GM19351 (cell line): ENCODE results near the gene ELMO3.

Experiments
- ATAC-seq: cut with Tn5 transposase; IDR thresholded peaks from one replicate; pipeline ENCODE4 v1.9.1; 2021; ENCODE audit warnings: mild to moderate bottlenecking, moderate library complexity; ENCODE audit not compliant: unreplicated experiment

Gene ELMO3

DNA sequence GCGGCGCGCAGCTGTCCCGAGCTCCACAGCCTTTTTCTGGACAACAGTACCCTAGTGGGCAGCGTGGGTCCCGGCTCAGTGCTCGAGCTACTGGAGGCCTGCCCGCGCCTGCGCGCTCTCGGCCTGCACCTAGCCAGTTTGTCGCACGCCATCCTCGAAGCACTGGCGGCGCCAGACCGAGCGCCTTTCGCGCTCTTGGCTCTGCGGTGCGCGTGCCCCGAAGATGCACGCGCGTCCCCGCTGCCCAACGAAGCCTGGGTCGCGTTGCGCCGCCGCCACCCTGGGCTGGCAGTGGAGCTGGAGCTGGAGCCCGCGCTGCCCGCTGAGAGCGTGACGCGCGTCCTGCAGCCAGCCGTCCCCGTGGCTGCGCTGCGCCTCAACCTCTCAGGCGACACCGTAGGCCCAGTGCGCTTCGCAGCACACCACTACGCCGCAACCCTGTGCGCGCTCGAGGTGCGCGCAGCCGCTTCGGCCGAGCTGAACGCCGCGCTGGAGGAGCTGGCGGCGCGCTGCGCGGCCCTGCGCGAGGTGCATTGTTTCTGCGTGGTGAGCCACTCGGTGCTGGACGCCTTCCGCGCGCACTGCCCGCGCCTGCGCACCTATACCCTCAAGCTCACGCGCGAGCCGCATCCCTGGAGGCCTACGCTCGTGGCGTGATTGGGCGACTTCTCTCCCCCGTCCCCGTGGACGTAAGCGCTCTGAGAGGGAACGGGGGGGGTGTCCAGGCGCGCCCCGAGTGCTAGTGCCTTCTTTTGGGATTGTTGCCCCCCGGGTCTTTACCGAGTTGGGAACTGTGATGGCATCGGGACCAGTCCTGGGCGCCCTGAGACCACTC, 35.5 kb upstream of the ELMO3 start:
- ATAC-seq, result no peak

DNA sequence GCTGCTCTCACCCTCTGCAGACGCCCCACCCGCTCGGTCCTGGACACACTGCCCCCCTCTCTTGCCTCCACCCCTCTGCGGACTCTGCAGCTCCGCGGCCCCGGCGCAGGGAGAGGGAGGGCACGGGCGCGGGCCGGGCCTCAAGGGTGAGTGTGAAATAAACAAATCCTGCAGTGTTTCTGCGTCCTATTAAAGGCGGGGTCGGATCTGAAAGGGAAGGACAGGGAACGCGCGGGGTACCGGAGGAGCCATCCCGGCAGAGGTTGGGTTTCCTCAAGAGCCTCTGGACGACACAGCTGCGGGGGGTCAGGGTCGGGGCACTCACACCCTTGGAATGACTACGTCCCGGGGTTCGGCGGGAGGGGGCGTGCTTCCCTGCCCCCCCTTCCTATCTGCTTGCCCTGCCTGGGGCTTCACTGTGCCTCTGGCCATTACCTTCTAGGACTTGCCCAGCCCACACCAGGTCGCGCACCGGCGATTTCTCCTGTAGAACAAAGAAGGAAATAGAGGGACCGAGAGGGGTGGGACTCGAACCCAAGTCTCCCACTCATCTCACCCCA, 34.9 kb upstream of the ELMO3 start:
- no peak for ATAC-seq

DNA sequence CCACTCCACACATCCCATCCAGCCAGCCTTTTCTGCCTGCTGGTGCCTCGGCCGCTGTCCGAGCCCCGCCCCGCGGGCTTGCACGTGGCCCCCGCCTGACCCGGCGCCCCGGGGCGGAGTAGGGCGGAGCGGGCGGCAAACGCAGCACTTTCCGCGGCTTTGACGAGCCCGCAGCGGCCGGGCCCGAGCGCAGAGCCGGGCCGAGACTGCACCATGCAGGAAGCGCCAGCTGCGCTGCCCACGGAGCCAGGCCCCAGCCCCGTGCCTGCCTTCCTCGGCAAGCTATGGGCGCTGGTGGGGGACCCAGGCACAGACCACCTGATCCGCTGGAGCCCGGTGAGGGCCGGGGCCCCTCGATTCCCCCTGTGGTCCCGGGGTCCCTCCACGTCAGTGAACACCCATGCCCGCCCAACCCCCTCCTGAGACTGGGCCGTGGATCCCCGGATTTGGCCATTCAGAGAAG, 34.3 kb upstream of the ELMO3 start, which contains the start of gene HSF4:
HSF4 (plus strand) TSS at position 147 of the 463 bp plus-strand sequence; CDS start at position 214, 67 bp downstream.
- ATAC-seq, result no peak

DNA sequence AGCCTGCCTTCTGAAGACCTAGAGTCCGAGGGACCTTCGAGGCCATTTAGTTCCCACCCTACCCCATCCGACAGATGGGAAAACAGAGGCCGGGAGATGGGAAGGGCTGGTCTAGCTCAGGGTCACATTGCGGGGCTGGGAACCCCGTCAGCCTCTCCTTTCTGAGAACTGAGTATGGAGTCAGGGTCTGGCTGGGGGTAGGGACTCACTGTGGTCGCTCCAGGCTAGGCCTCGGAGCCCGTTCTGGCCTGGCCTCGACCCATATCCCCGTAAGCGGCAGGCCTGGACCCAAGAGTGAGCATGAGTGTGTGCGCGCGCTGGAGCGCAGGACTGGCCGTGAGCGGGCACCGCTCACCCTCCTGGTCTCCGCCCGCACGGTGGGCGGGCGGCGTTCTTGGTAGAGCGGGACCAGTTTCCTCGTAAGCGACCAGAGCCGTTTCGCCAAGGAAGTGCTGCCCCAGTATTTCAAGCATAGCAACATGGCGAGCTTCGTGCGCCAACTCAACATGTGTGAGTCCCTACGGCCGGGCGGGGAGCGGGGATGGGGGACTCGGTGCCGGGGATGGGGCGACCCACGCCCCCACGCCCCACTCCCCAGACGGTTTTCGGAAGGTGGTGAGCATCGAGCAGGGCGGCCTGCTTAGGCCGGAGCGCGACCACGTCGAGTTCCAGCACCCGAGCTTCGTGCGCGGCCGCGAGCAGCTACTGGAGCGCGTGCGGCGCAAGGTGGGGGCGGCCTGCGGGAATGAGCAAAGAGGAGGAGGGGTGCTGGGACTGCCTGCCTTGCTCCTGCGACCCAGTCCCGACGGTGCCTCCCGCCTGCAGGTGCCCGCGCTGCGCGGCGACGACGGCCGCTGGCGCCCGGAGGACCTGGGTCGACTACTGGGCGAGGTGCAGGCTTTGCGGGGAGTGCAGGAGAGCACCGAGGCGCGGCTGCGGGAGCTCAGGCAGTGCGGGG, 33.5 kb upstream of the ELMO3 start:
- no peak for ATAC-seq

DNA sequence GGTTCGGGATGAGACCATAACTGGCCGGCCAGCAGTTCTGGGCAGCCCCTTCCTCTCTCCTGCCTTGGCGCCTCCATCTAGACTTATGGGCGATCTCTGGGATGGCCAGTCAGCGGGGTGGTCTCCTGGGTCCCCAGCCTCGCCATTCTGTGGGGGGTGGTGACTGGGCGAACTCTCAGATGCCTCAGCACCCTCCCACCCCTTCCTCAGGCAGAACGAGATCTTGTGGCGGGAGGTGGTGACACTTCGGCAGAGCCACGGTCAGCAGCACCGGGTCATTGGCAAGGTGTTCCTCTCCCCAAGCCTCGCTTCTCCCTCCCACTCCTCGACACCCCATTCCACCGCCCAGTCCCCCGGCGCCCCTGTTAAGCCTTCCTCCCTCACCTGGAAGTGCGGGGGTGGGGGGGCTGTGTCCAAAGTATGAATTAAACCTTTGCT, 32.8 kb upstream of the ELMO3 start:
- no peak for ATAC-seq

DNA sequence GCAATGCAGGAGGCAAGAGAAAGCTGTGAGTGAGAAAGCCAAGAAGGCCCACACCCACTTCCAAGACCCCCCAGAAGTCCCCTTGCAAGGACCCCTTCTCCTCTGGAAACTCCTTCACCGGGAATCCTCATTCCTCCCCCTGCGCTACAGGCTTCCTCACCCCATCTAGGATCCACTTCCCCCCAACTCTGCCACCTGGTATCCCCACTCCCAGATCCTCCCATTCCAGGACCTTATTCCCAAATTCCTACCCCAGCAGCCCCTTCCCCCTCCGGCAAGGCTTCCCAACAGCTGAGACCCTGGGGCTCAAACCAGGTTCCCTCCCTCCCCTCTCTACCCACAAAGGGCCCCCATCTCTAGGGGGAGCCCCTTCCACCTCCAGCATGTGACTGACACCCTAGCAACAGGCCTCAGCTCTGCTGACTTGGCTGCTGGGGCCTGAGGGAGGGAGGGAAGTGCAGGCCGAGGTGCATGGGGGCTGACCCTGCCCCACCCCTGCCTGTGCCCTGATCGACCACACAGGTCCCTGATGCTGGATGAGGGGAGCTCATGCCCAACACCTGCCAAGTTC, 32.2 kb upstream of the ELMO3 start:
- ATAC-seq, result no peak

DNA sequence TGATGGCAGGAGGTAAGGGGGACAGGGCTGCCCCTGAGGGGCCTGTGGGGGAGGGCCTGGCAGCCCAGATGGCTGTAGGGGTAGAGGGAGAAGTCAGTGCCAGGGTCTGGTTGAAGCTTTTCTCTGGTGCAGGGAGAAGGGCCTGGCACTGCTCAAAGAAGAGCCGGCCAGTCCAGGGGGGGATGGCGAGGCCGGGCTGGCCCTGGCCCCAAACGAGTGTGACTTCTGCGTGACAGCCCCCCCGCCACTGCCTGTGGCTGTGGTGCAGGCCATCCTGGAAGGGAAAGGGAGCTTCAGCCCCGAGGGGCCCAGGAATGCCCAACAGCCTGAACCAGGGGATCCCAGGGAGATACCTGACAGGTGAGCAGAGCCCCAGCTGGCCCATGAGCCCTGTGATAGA, 31.3 kb upstream of the ELMO3 start:
- ATAC-seq, result no peak

DNA sequence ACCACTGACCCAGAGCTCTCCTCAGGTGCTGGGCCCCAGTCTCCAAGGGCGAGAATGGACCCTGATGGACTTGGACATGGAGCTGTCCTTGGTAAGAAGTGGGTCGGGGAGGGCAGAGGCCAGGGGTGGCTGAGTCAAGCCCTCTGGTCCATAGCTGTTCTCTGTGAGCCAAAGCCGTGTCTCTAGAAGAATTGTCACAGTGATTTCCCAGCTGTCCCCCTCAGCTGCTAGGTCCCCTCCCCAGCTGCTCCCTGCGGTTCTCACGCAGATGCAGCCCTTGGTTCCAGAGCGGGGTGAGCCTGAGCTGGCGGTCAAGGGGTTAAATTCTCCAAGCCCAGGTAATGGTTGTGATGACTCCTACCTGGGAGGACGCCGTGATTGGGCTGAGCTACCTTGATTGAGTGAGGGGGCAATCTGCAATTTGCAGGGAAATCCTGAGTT, 29.9 kb upstream of the ELMO3 start:
- no peak for ATAC-seq

DNA sequence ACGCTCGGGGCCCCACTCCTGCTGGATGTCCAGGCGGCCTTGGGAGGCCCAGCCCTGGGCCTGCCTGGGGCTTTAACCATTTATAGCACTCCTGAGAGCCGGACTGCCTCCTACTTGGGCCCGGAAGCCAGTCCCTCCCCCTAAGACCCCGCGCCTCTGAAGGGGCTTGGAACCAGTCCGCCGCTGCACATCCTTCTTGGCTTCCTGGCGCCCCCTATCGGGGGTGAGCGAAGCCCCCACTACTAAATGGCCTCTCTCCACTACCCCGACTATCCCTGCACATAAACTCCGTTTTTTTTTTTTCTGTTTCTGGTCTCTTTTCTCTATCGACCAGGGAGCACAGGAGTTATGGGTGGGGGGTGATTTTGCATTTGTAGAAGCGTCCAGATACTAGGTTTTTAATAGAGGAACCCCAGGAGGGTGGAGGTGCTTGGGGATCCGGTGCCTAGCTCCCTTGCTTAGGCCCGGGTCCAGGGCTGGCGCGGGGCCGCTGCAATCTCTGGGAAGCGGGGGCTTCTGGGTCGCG, 29.2 kb upstream of the ELMO3 start:
- ATAC-seq, result no peak

DNA sequence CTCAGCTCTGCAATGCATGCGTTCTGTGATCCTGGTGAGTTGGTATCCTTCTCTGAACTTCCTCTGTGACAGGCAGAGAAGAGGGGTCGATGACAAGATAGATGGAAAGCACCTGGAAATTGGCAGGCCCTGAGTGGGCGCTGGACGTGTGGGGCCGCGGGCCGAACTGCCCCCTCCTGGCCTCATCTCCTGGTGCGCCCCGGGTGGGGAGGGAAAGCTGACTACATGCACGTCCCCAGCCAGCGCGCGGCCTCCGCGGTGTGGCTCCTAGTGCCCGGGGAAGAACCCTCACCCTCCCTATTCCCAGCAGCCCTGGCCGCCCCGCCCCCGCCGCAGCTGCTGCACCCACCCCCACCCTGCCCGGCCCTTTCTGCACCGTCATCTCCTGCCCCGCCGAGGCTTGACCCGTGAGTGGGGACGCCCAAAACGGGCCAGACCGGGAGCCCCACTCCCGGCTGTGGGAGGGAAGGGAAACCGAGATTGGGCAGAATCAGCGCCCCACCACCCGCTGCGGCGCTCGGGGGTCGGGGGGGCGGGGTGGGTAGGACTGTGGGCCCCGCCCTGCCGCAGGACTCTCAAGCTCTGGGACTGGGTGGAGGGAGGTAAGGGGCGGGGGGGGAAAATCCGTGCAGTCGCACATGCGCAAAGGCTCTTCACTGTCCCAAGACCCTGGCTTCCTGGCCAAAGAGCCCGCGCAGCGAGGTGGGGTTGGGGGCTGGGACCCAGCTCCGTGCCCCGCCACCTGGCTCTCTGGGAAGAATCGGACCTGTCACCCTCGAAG, 28.6 kb upstream of the ELMO3 start, which contains the start of gene NOL3:
NOL3 (plus strand) TSS at position 371 of the 781 bp plus-strand sequence.
- ATAC-seq, result no peak

DNA sequence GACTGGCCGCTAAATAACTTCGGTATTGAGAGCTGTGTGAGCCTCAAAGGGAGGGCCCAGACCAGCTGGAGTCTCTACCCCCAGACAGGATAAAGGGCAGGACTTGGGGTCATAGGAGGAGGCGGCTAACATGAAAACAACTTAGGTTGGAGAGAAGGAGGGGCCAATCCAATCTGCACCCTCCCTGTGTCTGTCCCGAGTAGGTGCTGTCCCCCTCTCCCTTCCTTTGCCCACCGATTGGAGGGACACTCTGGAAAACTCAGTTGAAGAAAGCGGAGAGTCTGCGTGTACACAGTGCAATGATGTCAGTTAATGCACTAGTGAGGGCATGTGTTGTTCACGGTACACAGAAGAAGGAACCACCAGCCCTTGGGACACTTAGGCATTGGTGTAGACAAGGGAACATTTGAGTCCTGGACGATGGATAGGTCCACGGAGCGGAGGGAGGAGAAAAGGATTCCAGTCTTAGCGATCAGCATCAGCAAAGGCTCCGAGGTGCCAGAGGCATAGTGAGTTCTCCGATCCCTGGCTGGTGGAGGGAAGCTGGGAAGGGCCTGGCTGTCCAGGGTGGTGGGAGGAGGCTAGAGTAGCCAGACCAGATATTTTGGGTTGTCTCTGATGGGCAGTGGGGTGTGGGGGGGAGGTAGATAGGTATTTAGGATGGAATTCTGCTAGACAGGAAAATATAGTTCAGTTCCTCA, 27.8 kb upstream of the ELMO3 start:
- no peak for ATAC-seq

DNA sequence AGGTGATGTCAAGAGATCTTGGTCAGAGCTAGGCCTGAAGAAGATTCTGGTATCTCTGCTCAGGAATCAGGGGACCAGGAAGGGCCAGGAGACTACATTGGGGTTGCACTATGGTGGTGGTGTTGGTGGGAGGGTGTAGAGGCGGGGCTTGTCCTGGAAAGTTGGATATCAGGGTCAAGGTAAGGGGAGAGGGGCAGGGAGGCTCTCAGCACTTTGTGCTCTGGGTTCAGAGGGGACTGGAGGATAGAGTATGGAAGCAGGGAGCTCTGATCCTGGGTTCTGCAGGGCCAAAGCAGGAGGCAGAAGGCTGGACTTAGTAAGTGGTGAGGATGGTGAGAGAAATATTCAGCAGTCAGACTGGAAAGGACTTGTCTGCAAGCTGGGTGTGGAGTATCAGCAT, 25.6 kb upstream of the ELMO3 start:
- ATAC-seq, result no peak

DNA sequence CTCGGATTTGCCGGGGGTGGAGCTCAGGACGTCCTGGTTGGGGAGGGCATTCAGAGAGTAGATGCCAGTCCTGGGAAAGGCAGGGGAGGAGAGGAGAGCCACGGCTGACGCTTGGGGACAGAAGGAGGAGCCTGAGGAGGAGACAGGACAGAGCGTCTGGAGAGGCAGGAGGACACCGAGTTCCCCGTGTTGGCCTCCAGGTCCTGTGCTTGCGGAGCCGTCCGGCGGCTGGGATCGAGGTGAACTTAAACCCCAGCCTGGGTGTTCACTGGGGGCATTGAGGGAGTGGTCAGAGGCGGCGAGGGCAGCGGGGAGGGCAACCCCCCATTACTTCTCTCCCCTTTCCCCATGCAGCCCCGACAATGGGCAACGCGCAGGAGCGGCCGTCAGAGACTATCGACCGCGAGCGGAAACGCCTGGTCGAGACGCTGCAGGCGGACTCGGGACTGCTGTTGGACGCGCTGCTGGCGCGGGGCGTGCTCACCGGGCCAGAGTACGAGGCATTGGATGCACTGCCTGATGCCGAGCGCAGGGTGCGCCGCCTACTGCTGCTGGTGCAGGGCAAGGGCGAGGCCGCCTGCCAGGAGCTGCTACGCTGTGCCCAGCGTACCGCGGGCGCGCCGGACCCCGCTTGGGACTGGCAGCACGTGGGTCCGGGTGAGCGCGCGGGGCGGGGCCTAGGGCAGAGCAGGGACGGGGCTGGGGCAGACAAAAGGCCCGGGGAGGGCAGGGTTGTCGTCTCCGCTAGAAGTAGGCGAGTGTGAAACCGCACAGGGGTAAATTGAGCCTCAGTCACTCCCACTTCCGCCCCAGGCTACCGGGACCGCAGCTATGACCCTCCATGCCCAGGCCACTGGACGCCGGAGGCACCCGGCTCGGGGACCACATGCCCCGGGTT, 24.9 kb upstream of the ELMO3 start:
- peak; percentile 44 for ATAC-seq

DNA sequence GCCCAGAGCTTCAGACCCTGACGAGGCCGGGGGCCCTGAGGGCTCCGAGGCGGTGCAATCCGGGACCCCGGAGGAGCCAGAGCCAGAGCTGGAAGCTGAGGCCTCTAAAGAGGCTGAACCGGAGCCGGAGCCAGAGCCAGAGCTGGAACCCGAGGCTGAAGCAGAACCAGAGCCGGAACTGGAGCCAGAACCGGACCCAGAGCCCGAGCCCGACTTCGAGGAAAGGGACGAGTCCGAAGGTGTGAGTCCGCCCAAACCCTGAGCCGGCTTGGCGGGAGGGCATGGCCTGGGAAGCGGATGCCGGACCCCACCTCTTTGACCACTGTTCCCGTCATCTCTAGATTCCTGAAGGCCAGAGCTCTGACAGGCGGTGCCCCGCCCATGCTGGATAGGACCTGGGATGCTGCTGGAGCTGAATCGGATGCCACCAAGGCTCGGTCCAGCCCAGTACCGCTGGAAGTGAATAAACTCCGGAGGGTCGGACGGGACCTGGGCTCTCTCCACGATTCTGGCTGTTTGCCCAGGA, 24.2 kb upstream of the ELMO3 start:
- ATAC-seq, result no peak

DNA sequence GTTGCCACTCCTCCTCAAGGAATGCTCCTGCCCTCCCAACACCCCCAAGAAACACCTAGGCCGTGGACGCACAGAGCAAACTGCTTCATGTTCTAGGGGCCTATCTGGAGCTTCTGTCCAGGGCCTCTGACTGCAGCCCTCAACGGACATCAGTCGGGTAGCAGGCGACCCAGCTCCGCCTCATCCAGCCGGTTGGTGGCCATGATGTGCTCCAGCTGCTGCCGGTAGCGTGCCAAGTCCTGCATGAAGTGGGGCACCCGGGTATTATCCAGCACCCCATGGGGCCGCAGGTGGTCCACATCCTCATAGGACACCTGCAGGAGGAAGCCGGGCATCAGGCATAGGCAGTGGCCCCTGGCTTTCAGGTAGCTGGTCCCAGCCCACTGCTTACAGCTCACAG, 22.3 kb upstream of the ELMO3 start:
- no peak for ATAC-seq

DNA sequence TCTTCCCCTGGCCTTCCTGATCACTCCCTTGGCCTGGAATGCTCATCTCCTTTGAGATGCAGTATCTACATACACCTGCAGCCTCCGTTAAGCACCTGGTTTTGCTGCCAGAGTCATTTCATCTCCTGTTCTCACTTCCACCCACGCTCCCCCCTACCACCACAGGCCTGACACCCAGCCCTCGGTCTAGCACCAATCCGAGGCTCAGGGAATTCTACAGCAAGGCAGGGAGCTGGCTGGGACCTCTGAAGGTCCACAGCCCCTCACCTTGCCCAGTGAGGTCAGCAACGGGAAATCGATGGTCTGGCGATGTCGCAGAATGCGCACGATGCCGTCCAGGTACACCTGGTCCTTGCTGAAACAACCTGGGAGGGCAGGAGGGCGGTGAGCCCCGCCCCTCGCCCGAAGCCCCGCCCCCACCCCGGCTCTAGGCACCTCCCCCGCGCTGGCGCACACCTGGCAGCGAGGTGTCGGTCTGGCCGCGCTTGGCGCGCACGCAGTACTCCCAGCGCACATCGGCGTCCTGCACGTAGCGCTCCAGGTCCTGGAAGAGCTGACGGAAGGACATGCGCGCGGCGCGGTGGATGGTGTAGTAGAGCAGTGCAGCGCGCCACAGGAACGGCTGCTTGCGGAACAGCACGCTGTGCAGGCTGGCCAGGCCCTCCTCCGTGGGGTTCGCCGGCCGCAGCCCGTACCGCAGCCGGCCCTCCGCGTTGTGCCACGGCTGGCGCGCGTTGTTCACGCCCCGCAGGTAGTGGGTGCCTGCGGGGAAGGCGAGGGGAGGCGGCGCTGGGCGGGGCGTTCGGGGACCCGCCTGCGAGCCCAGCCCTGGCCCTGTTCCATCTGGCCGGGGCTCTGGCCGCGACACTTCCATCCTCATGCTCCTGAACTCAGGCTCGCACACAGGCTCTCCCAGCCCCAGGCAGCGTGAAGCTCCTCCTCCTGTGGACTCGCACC, 20.9 kb upstream of the ELMO3 start:
- ATAC-seq, result no peak
